Peyer's patch (tissue), 4 donors: ENCODE results near the gene ATP12A.

ENCODE experiments used
- POLR2A ChIP-seq, 2 donors: fragments of 450-650 bp; IDR thresholded peaks; one replicate each; pipeline ENCODE4 v1.5.1; 2017; ENCODE audit warnings: antibody characterized with exemption in 2 of 2, mild to moderate bottlenecking in 2 of 2, moderate library complexity in 2 of 2
- TF ChIP-seq, protein P1 (sequence below), 6 experiments: fragments of 450-650 bp in 4 of 6; fragments of 200-600 bp in 2 of 6; sonication (generic) in 1 of 6; IDR thresholded peaks; one replicate each; pipeline ENCODE4 v1.5.1; 2017 to 2019; ENCODE audit warnings: antibody characterized with exemption in 6 of 6, mild to moderate bottlenecking in 3 of 6, moderate library complexity in 1 of 6

- TF ChIP-seq, protein P1, sequence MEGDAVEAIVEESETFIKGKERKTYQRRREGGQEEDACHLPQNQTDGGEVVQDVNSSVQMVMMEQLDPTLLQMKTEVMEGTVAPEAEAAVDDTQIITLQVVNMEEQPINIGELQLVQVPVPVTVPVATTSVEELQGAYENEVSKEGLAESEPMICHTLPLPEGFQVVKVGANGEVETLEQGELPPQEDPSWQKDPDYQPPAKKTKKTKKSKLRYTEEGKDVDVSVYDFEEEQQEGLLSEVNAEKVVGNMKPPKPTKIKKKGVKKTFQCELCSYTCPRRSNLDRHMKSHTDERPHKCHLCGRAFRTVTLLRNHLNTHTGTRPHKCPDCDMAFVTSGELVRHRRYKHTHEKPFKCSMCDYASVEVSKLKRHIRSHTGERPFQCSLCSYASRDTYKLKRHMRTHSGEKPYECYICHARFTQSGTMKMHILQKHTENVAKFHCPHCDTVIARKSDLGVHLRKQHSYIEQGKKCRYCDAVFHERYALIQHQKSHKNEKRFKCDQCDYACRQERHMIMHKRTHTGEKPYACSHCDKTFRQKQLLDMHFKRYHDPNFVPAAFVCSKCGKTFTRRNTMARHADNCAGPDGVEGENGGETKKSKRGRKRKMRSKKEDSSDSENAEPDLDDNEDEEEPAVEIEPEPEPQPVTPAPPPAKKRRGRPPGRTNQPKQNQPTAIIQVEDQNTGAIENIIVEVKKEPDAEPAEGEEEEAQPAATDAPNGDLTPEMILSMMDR (IDR thresholded peaks at IDR 0.05), result no peak
- TF ChIP-seq POLR2A (IDR thresholded peaks at IDR 0.05), result no peak
Measured at GRCh38 chr13:24663089-24663395, 17.2 kb upstream of the ATP12A start.
